ENCODE measurements around the gene SEMA4F.

Gene SEMA4F

DNA sequence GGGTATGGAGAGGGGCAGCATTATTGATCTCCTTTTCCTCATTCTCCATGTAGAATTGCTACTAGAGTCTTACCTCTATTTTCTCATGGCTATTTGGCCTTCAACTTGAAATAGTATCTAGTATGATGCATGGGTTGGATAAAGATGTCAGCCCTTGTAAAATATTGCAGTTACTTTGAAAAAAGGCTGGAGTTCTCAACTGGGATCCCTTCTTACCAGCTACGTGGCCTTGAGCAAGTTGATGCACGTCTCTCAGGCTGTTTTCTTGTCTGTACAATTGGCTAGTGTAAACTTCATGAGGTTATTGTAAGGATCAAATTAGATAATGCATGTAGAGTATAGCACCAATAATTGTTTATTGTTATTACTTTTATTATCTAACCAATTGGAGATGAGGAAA is 50.2 kb downstream of the SEMA4F start:
- H3K4me3 ChIP-seq (ENCODE audit: low read depth, low read length): no peak overlapping the region

DNA sequence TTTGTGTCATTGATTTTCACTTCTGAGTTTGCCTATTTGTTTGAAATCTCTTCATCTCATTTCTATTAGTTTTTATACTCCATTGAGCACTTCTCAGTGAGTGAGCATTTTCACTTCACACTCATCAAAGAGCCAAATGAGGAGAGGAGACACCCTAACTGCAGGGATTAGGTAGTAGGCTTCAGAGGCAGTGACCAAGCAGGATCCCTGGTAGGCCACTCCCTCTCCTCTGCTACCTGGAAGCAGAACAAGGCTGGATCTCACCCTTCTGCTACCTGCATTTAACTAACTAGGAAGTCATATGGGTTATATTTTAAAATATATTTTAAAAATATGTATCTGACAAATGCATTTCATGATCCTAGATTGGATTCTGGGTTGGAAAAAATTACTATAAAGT is 52.7 kb downstream of the SEMA4F start:
- no peak overlapping the region for H3K4me3 ChIP-seq (ENCODE audit: low read depth, low read length)

DNA sequence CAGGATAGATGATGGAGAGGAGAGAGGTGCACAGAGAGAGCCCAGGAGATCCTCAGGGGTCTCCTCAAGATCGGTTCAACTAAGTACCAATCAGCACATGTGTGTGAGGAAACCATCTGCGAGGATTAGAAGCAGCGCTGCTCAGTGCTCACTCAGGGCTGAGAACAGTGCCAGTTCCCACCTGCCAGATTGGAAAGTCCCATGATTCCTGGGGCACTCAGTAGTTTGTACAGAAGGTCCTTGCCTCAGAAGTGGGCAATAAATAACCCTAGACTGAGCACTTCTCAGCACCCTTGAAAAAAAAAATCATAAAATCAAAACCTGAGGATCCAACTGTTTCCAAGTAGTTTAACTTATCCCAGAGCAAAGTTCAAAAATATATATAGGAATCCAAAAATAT is 53.8 kb downstream of the SEMA4F start:
- no peak overlapping the region for H3K4me3 ChIP-seq (ENCODE audit: low read depth, low read length)

DNA sequence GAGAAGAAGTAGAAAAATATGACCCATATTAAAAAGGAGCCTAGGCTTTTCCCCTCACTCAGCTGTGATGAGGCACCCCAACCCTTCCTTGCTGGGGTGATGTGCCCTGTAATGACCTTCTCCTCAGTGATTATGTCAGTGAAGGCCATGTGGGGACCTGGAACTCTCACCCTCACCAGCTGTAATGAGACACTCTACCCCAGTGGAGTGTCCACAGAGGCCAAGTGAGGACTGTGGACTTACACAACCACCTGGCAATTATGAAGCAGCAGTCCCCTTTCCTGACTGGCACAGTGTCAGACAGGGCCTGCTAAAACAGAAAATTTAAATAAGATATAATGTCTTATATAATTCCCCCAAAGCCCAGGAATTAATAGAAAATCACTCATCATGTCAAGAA is 54.2 kb downstream of the SEMA4F start:
- H3K4me3 ChIP-seq (ENCODE audit: low read depth, low read length): no peak overlapping the region

DNA sequence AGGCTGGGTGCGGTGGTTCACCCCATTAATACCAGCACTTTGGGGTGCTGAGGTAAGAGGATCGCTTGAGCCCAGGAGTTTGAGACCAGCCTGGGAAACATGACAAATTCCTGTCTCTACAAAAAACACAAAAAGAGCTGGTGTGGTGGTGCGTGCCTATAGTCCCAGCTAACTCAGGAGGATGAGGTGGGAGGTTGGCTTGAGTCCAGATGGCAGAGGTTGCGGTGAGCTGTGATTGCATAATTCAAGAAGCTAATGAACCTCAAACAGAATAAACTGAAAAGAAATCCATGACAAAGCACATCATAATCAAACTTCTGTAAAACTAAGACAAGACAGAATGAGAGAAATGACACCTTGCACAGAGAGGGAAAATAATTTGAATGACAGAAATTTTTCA is 54.8 kb downstream of the SEMA4F start:
- no peak overlapping the region for H3K4me3 ChIP-seq (ENCODE audit: low read depth, low read length)

DNA sequence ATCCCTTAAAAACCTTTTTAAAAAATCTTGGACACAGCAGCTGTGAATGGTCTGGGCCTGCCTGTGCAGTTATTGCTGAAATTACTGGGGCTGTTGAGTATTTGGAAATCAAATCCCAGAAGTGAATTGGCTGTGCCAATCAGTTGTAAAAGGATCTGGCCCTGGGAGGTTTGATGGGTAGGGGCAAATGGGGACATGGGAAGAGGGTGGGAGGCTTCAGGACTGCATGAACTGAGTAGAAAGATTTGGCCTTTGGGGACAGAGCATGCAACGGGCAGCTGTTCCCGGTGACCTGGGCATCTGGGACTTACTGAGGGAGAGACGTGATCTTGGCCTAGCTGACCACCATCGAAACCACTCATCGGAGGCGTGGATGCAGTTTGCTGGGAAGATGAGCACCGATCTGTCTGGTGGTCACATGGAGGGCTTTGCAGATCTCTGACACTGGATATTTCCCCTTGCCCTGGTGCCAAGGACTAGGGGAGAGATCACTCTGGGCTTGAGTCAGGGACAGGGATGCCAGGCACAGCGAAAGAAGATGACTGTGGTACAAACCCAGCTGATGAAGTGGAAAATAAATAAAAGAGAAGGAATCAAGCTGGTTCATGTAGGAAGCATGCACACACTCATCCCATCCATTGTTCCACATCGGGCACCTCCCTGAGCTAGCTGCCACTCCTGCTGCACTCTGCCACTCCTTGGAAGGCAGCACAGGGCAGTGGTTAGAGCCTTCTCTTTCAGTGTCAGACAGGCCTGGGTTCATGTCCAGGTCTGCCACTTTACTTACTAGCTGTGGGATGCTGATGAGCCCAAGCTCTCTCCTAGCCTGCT is 58.4 kb downstream of the SEMA4F start:
- no peak overlapping the region for H3K4me3 ChIP-seq (ENCODE audit: low read depth, low read length)

DNA sequence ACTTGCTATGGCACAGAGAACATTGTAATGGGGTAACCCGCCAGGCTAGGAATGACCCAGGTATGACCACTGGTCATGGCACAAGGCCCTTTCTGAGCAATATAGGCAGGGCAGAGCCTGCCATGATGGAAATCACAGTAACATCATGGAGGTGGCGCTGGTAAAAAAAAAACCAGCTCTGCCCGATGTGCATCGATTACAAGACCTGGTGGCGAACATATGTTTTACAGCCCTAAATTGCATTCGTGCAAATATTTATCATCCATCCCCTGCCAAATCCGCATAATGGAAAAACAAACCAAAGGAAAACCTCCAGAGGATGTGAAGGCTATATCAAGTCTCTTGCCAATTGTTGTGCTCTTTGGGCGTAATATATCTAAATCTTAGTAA is 60.6 kb downstream of the SEMA4F start:
- H3K4me3 ChIP-seq (ENCODE audit: low read depth, low read length): no peak overlapping the region

DNA sequence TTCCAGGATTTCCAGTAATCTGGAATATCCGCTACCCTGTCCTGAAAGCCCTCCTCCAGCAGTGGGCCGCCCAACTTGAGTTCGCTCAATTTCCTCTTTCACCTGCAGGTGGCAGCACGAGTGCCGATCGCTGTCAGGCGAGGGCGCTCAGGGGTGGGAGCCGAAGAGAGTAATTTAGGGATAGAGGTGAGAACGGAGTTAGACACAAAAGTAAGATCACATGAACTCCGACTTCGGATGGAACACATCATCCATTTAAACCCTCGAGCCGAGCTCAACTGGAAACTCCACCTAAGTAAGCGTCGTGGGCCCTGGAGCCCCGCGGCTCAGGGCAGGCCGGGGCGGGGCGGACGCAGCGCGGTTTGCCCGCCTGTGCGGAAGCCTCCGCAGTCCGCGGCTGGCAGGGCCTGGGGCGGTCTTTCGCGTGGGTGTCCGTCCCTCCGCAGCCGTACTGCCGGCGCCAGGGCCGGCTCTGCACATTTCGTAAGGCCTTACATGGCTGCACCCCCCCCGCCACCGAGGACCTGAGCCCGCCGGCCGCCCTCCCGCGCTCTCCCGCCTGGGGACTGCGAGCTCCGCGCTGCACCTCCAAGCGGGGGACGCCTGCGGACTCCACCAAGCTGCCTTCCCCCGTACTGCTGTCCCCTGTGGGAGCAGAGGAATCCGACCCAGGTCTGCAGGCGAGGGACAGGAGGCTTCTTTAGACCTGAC is 61.2 kb downstream of the SEMA4F start:
- peak overlapping the region; percentile 52 for H3K4me3 ChIP-seq (ENCODE audit: low read depth, low read length)

DNA sequence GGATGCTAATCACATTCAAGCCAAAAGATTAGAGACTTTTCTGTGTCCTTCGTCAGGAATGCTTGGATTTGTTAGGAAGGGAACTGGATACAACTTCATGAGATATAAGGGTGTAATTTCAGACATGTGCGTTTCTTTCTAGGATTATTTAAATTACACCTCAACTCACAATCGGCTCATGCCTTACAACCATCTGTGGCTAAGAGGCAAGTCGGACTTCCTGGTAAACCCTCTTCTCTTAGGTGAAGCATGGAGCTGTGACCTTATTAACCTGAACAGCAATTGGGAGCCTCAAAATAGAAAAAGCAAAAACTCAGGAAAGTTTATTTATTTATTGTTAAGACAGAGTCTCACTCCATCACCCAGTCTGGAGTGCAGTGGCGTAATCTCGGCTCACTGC is 61.8 kb downstream of the SEMA4F start:
- H3K4me3 ChIP-seq (ENCODE audit: low read depth, low read length): peak overlapping the region; percentile 52

DNA sequence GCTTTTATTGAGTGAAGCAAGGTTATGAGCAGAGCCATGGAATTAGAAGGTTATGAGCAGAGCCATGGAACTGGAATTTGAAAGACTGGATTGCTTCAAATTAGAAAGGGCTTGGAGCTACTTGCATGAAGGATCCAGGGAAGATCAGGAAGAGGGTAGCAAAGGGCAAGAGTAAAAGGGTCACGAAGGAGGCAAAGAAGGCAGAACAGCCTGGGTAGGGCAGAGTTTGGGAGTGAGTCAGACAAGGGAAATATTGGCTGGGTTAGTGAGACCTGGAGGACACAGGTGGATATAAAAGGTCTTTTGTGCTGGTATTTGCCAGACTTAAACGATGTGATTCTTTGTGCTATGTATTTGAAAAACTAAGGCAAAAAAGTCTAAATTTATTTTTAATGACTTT is 65.0 kb downstream of the SEMA4F start:
- no peak overlapping the region for H3K4me3 ChIP-seq (ENCODE audit: low read depth, low read length)

DNA sequence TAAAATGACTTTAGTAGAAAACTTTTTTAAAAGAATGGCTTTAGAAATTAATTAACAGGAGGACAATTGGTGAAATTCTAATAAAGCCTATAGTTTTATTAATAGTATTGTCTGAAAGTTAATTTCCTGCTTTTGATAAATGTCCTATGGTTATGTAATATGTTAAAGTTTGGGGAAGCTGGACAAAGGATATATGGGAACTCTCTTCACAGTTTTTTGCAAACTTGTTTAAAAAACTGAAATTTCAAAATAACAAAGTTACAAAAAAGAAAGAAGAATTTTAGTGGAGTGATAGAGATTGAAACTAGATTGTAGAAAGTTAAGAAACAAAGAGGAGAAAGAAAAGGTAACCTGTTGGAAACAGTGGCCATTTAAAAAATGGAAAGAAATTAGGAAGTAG is 67.3 kb downstream of the SEMA4F start:
- no peak overlapping the region for H3K4me3 ChIP-seq (ENCODE audit: low read depth, low read length)

DNA sequence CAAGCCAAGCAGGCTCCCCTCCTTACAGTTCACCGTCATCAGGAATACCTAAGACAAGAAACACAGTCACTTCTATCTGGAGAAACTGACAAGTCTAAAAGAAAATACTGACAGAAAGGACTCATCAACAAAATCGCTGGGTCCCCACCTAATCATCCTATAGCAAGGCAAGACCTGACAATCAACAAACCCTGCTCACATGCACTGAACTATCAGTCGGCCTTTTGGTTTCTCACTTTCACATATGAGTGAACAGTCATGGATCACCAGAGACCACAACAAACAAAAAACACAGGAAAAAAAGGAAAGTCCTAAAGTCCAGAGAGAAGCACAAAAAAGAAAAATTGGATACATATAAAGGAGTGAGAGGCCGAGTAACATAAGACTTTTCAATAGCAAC is 70.4 kb downstream of the SEMA4F start:
- H3K4me3 ChIP-seq (ENCODE audit: low read depth, low read length): no peak overlapping the region

DNA sequence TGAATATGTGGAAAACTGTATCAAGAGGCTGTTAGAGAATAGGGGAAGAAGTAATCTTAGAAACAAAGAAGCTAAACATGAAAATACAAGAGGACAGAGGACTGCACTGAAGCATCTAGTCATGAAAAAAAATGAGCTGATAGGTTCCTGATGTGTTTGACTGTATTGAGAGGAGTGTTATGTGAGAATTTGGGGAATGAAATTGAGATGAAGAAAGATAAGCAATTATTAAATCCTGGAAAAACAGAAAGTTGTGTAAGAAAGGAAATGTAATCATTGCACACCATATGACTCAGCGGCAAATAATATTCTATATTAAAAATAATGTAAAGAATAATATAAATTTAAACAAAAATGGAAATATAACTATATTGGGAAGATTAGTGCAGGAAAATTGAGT is 71.2 kb downstream of the SEMA4F start:
- H3K4me3 ChIP-seq (ENCODE audit: low read depth, low read length): no peak overlapping the region

DNA sequence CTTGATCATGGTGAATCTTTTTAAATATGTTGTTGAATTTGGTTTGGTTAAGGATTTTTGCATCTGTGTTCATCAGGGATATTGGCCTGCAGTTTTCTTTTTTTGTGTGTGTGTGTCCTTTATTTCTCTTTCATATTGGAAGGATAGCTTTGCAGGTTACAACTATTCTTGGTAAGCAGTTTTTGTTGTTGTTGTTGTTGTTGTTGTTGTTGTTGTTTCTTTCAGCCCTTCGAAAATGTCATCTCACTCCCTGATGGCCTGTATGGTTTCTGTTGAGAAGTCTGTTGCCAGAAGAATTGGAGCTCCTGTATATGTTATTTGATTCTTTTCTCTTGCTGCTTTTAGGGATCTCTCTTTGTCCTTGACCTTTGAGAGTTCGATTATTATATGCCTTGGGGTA is 74.8 kb downstream of the SEMA4F start:
- H3K4me3 ChIP-seq (ENCODE audit: low read depth, low read length): no peak overlapping the region

DNA sequence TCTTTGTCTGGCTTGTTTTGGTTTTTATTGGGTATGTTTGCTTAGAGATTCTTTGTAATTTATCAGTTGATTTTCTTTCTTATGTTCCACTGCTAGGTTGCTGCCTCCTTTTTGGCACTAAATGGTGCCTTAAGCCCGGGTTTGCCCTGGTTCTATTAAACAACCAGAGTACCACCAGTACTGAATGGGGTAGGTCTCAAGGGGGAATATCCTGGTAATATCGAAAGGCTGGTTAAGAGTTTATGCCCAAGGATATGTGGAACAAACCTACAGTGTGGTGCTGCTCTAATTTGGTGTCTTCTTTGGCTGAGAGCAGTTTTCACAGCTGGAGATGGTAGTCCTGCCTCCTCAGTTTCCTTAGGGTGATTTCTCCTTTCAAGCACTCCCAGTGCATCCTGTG is 76.5 kb downstream of the SEMA4F start:
- no peak overlapping the region for H3K4me3 ChIP-seq (ENCODE audit: low read depth, low read length)

Measured in iPS-11a (cell line).